GM12878 (cell line): ENCODE results near the gene DTNBP1. TPM values are rescaled to one million over a fixed set of nuclear protein-coding genes. Genes with fewer than 3 reads are reported as not detected.

Experiments used
- ATAC-seq: fragments of 200-7000 bp; cut with Tn5 transposase; 3 replicates; pipeline ENCODE4 v1.9.1; 2020; ENCODE audit warnings: mild to moderate bottlenecking, moderate library complexity
- BruUV-seq: library from RNA; stranded (reverse); fragments of 400-500 nt; replicated peaks from 2 replicates; lab custom pipeline; 2021; lab: Mats Ljungman, UMichigan
- CTCF ChIA-PET: fragments of 300-600 bp; sonication (Branson Sonifier 250); formaldehyde crosslinking; extraction: SDS; loops from one replicate; lab custom pipeline; 2021; ENCODE audit warnings: inconsistent platforms; lab: Yijun Ruan, JAX
- POLR2A ChIA-PET: fragments of 350-600 bp; formaldehyde crosslinking; extraction: SDS; loops from one replicate; lab custom pipeline; 2021; ENCODE audit warnings: inconsistent platforms; lab: Charles Lee
- RAD21 ChIA-PET: fragments of 300-600 bp; sonication (Branson Sonifier 250); formaldehyde crosslinking; loops from one replicate; lab custom pipeline; 2023; ENCODE audit warnings: antibody characterized with exemption; ENCODE audit not compliant: unreplicated experiment; lab: Charles Lee
- SMC1A ChIA-PET: fragments of 300-600 bp; sonication (Branson Sonifier 250); formaldehyde crosslinking; loops from one replicate; lab custom pipeline; 2023; ENCODE audit not compliant: unreplicated experiment, uncharacterized antibody; lab: Charles Lee
- DNase-seq: peaks from one replicate; pipeline ENCODE4 v3.0.0-alpha.2; 2011; ENCODE audit warnings: low read depth, low spot score
- FAIRE-seq: peaks from 3 replicates; lab custom pipeline; 2011; peaks lifted over from hg19 to GRCh38; lab: Jason Lieb, UNC
- H2AFZ ChIP-seq: 2 replicates; pipeline ENCODE4 v1.6.0; 2011; ENCODE audit warnings: low read depth, low read length, control low read depth; ENCODE audit not compliant: control insufficient read depth
- H3K27ac ChIP-seq: 2 replicates; pipeline ENCODE4 v1.5.1; 2011; ENCODE audit warnings: control low read depth; ENCODE audit not compliant: control insufficient read depth, insufficient read depth
- H3K27me3 ChIP-seq, 2 experiments: replicated peaks in 1 of 2; 2 replicates each; pipeline versions ENCODE4 v1.6.0 to v1.6.1; 2011; ENCODE audit warnings: low read length in 1 of 2; ENCODE audit not compliant: control insufficient read depth in 2 of 2, insufficient read depth in 2 of 2
- H3K36me3 ChIP-seq, 2 experiments: 2 replicates each; pipeline ENCODE4 v1.5.1; 2011; ENCODE audit warnings: low read length in 1 of 2; ENCODE audit not compliant: control insufficient read depth in 2 of 2, insufficient read depth in 2 of 2
- H3K4me1 ChIP-seq: 2 replicates; pipeline ENCODE4 v1.6.1; 2011; ENCODE audit warnings: mild to moderate bottlenecking, low read length, moderate library complexity, mixed read lengths; ENCODE audit not compliant: control insufficient read depth, insufficient read depth
- H3K4me2 ChIP-seq: 2 replicates; pipeline ENCODE4 v1.6.0; 2011; ENCODE audit warnings: control low read depth; ENCODE audit not compliant: control insufficient read depth, insufficient read depth
- H3K4me3 ChIP-seq: fragments of 200-600 bp; sonication (generic); 2 replicates; pipeline ENCODE4 v1.5.1; 2016
- H3K79me2 ChIP-seq: 2 replicates; pipeline ENCODE4 v1.6.0; 2011; ENCODE audit warnings: low read length; ENCODE audit not compliant: control insufficient read depth, insufficient read depth
- H3K9ac ChIP-seq: 2 replicates; pipeline ENCODE4 v1.8.0; 2011; ENCODE audit warnings: low read length, control low read depth, mixed read lengths; ENCODE audit not compliant: control insufficient read depth, insufficient read depth
- H3K9me3 ChIP-seq: replicated peaks from 3 replicates; pipeline ENCODE4 v1.5.1; 2011; ENCODE audit warnings: mild to moderate bottlenecking, low read length; ENCODE audit not compliant: control insufficient read depth, insufficient read depth
- H4K20me1 ChIP-seq: 2 replicates; pipeline ENCODE4 v1.6.0; 2011; ENCODE audit not compliant: control insufficient read depth, insufficient read depth
- CREM ChIP-seq: IDR thresholded peaks from 2 replicates; pipeline ENCODE4 v1.6.1; 2014; ENCODE audit warnings: antibody characterized with exemption, low read depth
- DPF2 ChIP-seq: fragments of 450-650 bp; IDR thresholded peaks from 2 replicates; pipeline ENCODE4 v1.6.1; 2017; ENCODE audit warnings: mild to moderate bottlenecking
- MYB ChIP-seq: fragments of 150-350 bp; IDR thresholded peaks from 2 replicates; pipeline ENCODE4 v1.6.1; 2014; ENCODE audit warnings: mild to moderate bottlenecking, low read depth, low read length, borderline replicate concordance
- RFX5 ChIP-seq: IDR thresholded peaks from 2 replicates; pipeline ENCODE4 v1.6.1; 2011; ENCODE audit warnings: low read depth, low read length, improper control_type of control experiment
- SREBF2 ChIP-seq: IDR thresholded peaks from 2 replicates; pipeline ENCODE4 v1.6.1; 2012; ENCODE audit warnings: mild to moderate bottlenecking, low read length
- SUZ12 ChIP-seq: fragments of 200-600 bp; sonication (generic); IDR thresholded peaks from one replicate; pipeline ENCODE4 v1.6.1; 2018; ENCODE audit warnings: antibody characterized with exemption, mild to moderate bottlenecking; ENCODE audit not compliant: unreplicated experiment
- WGBS: methylation state at CpG from one replicate; pipeline ENCODE4 v1.1.6; 2016; ENCODE audit warnings: low lambda C conversion rate; ENCODE audit not compliant: insufficient replicate concordance, insufficient coverage; ENCODE audit errors: missing lambda C conversion rate; 5-methylcytosine and 5-hydroxymethylcytosine counted together
- in situ Hi-C: fragments of 300-500 bp; cut with MboI; formaldehyde crosslinking; loops from 9 replicates; pipeline ENCODE4 v1.14.3; 2018; ENCODE audit warnings: mixed read lengths
- intact Hi-C: fragments of 100-400 bp; cut with micrococcal nuclease; formaldehyde crosslinking; loops from one replicate; pipeline ENCODE4 v1.14.2; 2022; ENCODE audit not compliant: unreplicated experiment
- polyA plus RNA-seq, 11 experiments: library from polyadenylated mRNA; depleted of rRNA in 4 of 11; unstranded in 6 of 11; stranded (reverse) in 5 of 11; fragments of >200 nt; fragmentation: Nextera tagmentation in 4 of 11; fragmentation: Illumina TruSeq in 1 of 11; extraction: Ambion mirVana in 4 of 11; extraction: Trizol in 1 of 11; gene quantifications; 1 replicate in 1 of 11; 2 replicates in 10 of 11; pipeline versions ENCODE4 v1.2.1 to v1.2.3, GENCODE V29; 2011 to 2016; ENCODE audit warnings: inconsistent platforms in 2 of 11, missing spikeins in 2 of 11, low read depth in 1 of 11
- total RNA-seq, 4 experiments: library from RNA; depleted of rRNA in 3 of 4; stranded (reverse); fragments of >200 nt in 3 of 4; fragmentation: Illumina TruSeq in 1 of 4; extraction: Trizol in 1 of 4; gene quantifications; 2 replicates each; pipeline versions ENCODE4 v1.2.1 to v1.2.3, GENCODE V29; 2013 to 2021
- TF ChIP-seq, protein P1 (sequence below): fragments of 450-650 bp; formaldehyde crosslinking; IDR thresholded peaks from 2 replicates; pipeline ENCODE4 v1.4.0; 2022; ENCODE audit warnings: mild to moderate bottlenecking, moderate library complexity

DTNBP1 gene
- total and polyA plus RNA-seq, 10 of the 15 experiments (the other 5 are each of a cell fraction or from before 2014, with no cell fraction given), result 7.1 to 40.3 (median 20.1) TPM

DNA sequence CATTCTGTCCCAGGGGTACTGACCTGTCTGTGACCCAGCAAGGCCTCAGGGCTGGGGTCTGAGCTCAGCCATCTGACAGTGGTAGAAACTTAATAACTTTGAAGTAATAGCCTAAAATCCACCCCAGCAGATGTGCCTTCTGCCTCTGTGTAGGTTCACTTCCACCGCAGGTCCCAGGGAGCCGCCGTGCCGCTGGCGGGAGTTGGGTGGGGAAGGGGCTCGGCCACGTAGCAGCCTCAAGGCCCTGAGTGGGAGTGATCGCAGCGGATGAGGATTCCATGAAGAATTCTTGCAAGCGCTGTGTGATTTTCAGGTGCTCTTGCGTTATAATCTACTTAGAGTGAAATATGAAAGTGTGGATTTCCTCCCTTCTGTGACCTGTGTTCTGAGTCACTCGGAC, 163.7 kb downstream of the DTNBP1 start:
- Histone ChIP-seq H3K36me3 (peaks cover 26 to 54% of the 10 kb centered on the region in 2 experiments), H4K20me1 (no peaks in the 10 kb centered on the region), H3K4me1 (no peaks in the 10 kb centered on the region), H3K4me2 (no peak overlapping the region), H3K79me2 (no peaks in the 10 kb centered on the region), H3K9me3 (no peaks in the 10 kb centered on the region), H3K4me3 (no peak overlapping the region), H3K9ac (no peak overlapping the region)
- FAIRE-seq (no peak), DNase-seq (no peak), ATAC-seq (no peak)
- WGBS, result 90% methylated on average over 12 of the region's 12 CpGs
- ChIA-PET POLR2A (no interaction called here), RAD21 (no interaction called here), CTCF (no interaction called here)
- intact Hi-C loops, result no loop called here
- in situ Hi-C loops, result loop anchor here (25.0 kb wide), 1 partner anchor 1287 kb away; no protein-coding TSS in a partner anchor
- no TSS peak for BruUV-seq
- TF ChIP-seq, protein P1, sequence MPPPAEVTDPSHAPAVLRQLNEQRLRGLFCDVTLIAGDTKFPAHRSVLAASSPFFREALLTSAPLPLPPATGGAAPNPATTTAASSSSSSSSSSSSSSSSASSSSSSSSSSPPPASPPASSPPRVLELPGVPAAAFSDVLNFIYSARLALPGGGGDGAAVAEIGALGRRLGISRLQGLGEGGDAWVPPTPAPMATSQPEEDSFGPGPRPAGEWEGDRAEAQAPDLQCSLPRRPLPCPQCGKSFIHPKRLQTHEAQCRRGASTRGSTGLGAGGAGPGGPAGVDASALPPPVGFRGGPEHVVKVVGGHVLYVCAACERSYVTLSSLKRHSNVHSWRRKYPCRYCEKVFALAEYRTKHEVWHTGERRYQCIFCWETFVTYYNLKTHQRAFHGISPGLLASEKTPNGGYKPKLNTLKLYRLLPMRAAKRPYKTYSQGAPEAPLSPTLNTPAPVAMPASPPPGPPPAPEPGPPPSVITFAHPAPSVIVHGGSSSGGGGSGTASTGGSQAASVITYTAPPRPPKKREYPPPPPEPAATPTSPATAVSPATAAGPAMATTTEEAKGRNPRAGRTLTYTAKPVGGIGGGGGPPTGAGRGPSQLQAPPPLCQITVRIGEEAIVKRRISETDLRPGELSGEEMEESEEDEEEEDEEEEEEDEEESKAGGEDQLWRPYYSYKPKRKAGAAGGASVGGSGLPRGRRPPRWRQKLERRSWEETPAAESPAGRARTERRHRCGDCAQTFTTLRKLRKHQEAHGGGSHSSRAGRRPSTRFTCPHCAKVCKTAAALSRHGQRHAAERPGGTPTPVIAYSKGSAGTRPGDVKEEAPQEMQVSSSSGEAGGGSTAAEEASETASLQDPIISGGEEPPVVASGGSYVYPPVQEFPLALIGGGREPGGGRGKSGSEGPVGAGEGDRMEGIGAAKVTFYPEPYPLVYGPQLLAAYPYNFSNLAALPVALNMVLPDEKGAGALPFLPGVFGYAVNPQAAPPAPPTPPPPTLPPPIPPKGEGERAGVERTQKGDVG (CRISPR knock-in tag), result no peak
- TF ChIP-seq MYB (no peak), RFX5 (no peak), DPF2 (no peak), CREM (no peak), SUZ12 (no peak), SREBF2 (no peak)
- TF ChIP-seq, all 136 proteins: peak for 0
- no peaks in the 10 kb centered on the region for H3K27me3 ChIP-seq
- no peak overlapping the region for H2AFZ ChIP-seq
- no peak overlapping the region for H3K27ac ChIP-seq
- SMC1A ChIA-PET, result no interaction called here
